ENCODE data around the gene CALML3. TPM values are rescaled to one million over a fixed set of nuclear protein-coding genes. Genes with fewer than 3 reads are reported as not detected.

CALML3 gene
- total and polyA plus RNA-seq, 7 experiments from 2014 or later, result not detected

Other genes starting within 250 kb of the CALML3 start
- gene UCN3, start 160.0 kb upstream of the CALML3 start, total RNA-seq, result not detected
- gene UCN3, start 160.0 kb upstream of the CALML3 start, polyA plus RNA-seq, result not detected
- not detected for gene TUBAL3, start 120.1 kb upstream of the CALML3 start, total RNA-seq
- not detected for gene TUBAL3, start 120.1 kb upstream of the CALML3 start, polyA plus RNA-seq
- gene NET1, start 112.4 kb upstream of the CALML3 start, total RNA-seq, result 10 to 100 TPM; 31.6 to 61.6 (median 33.2) TPM
- 10 to 100 TPM; 47.9 to 52.9 TPM for gene NET1, start 112.4 kb upstream of the CALML3 start, polyA plus RNA-seq
- not detected for gene CALML5, start 25.4 kb upstream of the CALML3 start, total RNA-seq
- gene CALML5, start 25.4 kb upstream of the CALML3 start, polyA plus RNA-seq, result not detected
- gene ASB13, start 141.6 kb downstream of the CALML3 start, total RNA-seq, result 10 to 100 TPM in 4 of 5 experiments, 1 to 10 TPM in 1; 8.0 to 18.3 (median 10.2) TPM
- 10 to 100 TPM; 22.8 to 23.4 TPM for gene ASB13, start 141.6 kb downstream of the CALML3 start, polyA plus RNA-seq
- 10 to 100 TPM; 55.0 to 86.5 (median 62.1) TPM for gene TASOR2, start 159.9 kb downstream of the CALML3 start, total RNA-seq
- 10 to 100 TPM; 14.7 to 18.1 TPM for gene TASOR2, start 159.9 kb downstream of the CALML3 start, polyA plus RNA-seq

Measured in naive thymus-derived CD4-positive, alpha-beta T cell (primary cell).